Fibroblast of peridontal ligament (primary cell): ENCODE results near the gene GMPR2.

ENCODE experiments used
- DNase-seq: peaks from one replicate; pipeline ENCODE4 v3.0.0-alpha.2; 2010; ENCODE audit errors: extremely low read depth

GMPR2 gene

DNA sequence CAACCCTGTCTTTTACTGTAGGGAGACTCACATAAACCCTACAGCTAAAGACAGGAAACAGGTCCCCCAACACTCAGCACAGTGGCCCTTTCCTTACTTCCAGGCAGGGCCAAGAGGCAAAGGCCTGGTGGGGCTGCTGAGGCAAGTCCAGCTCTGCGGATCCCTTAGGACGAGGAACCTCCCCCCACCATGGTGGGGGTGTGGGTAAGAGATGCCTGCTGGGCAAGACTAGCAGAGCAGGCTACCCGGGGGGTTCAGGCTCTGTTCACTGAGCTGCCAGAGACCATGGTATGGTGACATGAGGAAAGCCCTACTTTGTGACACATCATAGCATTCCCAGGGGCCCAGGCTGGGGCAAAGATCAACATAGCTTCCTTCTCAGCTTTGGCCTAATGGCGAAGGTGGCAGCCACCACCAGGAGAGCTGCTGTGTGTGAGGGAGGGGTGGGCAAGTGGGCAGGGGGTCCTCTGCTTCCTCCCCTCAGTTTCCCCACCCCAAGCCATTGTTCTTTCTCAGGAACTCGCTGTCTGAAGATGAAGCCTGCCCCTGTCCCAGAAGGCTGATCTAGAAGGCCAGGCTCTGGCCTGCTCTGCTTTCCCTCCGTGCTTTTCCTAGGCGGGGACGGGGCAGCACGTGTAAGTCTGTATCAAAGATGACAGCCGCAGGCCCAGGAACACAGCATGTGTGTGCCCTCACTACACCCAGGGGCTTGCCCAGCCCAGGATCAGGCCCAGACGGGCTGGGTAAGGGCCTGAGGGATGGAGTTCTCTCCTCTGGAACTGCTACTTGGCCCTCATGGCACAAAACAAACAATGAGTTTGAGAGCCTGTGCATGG is 19.8 kb downstream of the GMPR2 start:
- DNase-seq: no peak

DNA sequence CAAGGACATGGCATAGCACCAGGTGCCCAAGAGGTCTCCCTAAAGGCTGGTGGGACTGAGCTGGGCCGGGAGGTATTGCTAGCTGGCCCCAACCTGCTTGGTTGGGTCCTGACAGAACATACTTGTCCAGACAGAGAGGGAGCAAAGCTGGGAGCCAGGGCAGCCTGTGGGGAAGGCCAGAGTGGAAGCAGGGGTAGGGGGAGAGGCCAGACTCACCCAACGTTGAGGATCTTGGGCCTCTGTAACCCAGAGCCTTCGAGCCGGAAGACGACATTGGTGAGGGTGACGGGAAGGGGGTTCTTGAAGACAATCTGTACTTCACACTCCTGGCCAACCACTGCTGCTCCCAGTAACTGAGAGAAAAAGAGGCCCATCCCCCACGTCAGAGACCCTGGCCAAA is 21.2 kb downstream of the GMPR2 start:
- no peak for DNase-seq

DNA sequence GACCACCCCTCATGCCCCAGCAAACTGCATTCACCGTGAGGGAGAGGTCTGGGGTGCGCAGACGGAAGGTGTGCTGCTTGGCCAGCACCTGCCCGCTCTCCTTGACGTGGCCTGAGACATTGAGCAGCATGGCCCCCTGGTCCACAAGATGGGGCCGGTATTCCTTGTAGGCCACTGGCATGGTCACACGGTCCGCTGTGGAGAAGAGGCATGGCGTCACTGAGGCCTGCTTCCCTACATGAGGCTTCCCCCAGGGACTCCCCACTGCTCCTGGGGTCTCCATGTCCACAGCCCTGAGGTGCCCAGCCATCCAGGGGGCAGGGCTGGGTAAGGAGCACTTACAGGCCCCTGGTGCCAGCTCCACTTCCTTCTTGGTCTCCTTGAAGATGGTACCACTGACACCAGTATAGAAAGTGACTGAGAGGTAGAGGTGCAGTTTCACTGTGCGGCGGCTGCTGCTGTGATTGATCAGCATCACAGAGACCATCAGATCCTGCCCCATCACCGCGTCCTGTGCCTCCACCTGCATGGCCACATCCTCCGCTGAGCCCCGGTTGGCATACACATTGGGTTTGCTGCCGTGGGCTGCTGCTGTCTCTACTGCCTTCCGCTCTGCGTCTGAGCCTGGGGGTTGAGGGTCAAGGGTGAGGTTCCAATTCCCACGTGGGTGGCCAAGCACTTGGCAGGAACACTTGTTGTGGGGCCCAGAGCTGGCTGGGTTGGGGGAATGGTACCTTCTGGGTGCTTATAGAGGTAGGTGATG is 22.1 kb downstream of the GMPR2 start:
- DNase-seq: no peak

DNA sequence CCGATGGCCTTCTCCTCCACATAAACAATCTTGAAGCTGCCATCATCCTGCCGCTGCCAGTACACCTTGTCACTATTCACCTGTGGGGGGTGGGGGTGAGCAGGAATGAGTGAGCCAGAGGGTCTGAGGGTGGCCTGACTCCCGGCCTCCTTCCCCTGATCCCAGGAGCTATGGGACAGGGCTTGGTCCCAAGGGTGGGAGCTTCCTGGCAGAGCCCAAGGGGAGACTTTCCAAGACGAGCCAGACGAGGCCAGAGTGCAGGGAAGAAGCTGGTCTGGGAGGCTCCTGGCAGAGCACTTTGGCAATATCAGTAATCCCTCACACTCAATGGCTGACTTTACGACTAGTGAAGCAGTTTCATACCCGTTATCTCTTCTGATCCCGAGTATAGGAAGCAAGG is 22.7 kb downstream of the GMPR2 start:
- no peak for DNase-seq

DNA sequence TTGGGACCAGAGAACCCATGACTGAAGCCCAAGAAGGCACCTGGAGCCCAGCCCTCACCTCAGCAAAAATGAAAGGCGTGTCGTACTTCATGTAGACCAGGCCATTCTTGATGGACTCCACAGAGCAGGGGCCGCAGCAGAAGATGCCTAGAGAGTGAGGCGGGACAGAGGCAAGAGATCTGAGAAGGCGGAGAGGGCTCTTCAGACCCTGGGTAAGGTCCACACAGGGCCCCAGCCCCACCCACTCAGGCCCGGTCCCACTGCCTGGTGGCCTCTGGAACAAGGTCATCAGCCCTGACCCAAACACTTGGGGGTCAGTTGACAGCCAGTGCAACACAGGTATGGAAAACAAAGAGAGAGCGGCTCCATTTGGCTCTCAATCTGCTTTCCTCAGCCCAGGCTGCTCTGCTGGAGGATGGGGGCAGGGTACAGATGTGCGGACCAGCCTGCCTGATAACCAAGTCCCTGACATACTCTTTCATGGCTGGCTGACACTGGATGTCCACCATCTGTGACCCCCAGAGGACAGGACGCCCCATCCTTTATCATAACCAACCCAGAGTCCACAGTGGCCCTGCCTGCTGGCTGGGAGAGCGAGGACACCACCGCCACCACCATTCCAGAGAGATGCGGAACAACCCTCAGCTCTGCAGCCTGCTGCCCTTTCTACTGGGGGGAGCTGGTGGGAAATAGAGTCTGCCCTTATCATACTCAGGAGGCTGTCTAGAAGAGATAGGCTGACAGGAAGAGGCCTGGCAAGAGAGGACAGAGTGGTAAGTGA is 23.4 kb downstream of the GMPR2 start:
- DNase-seq: no peak

DNA sequence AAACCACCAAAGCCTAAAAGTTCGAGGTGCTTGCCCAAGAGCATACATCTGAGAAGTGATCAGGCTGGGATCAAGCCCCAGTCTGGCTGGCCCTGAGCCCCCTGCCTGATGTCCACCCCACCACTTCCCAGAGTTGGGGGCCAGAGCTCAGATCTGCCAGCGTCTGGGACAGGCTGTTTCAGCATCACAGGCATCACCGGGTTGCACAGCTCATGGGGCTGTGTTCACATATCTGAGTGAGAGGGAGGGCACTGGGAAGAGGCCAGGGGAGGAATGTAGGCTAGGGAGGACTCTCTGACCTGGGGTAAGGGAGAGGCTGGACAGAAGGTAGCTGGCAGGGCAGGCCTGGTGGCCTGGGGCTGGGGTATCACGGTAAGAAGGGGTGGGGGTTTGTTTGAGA is 24.2 kb downstream of the GMPR2 start:
- no peak for DNase-seq

DNA sequence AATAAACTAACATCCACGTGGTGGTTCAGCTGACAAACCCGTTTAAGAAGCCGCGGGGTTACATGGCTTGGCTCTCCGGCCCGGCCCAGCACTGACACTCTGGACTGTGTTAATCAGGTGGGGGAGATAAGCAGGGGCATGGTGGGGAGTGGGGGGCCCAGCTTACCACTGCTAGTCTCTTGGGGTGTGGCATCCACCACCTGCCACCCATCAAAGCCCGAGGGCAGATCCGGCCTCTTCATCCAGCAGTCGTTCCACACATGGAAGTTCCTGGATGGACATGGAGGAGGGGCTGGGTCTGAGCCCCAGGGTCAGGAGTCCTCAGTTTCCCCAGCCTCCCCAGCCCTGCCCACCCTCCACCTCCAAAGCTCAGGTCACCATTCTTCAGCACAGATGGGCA is 25.4 kb downstream of the GMPR2 start:
- no peak for DNase-seq

DNA sequence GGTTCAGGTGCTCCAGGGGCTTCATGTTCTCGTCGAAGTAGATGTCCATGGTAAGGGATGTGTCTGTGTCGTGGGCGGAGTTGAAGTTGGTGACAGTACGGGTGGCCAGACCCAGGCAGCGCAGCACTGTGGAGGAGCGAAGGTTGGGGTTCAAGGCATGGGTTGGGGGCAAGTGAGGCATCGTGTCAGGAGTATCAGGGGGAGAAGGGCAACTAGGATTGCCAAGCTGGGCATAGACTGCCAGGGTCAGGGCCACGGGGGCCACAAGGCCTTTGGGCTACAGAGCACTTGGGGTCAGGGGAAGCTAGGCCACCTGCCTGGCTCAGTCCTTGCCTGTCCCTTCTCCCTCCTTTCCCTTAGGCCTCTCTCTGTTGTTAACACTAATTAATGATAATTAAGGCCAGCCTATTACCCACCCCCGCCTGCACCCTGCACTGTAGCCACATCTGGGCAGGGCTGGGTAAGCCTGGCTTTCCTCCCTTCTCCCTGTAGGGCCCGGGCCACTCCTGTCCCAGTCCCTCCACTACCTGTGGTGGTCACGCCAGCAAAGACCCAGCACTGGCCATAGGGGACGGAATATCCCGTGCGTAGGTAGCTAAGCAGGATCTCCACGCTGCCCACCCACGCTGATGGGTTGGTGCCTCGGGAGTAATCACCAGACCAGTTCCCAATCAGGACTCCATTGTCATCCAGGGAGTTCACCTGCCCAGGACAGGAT is 26.0 kb downstream of the GMPR2 start:
- DNase-seq: no peak

DNA sequence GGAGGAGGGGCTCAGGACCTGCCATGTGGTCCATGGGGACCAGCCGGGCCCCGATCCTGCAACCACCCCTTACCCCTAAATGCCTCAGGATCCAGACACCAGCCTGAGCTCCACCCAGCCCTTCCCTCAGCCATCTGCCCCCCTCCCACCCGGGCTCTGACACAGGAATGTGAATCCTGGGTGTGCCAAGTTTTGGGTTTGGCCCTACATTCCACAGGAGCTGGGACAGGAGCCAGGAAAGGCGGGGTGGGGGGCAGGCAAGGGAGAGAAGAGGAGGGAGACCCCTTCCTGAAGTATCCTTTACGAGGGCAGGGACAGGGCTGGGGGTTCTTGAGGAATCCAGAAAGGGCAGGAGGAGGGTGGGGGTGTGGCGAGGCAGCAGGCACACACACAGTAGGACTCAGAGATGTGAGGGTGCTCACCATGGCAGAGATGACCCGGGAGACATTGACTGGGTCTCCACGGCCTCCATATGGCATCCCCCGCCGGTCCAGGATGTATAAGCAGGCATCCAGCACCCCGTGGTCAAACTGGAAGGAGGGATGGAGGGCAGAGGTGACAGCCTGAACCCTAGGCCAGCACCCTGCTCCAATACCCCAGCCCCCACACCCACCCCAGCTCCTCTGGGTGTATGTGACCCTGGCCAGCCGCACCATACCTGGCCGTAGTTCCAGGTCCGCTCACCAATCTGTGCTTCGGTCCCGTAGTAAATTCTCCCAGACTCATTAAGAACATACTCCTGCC is 26.7 kb downstream of the GMPR2 start:
- peak; percentile 52 for DNase-seq

DNA sequence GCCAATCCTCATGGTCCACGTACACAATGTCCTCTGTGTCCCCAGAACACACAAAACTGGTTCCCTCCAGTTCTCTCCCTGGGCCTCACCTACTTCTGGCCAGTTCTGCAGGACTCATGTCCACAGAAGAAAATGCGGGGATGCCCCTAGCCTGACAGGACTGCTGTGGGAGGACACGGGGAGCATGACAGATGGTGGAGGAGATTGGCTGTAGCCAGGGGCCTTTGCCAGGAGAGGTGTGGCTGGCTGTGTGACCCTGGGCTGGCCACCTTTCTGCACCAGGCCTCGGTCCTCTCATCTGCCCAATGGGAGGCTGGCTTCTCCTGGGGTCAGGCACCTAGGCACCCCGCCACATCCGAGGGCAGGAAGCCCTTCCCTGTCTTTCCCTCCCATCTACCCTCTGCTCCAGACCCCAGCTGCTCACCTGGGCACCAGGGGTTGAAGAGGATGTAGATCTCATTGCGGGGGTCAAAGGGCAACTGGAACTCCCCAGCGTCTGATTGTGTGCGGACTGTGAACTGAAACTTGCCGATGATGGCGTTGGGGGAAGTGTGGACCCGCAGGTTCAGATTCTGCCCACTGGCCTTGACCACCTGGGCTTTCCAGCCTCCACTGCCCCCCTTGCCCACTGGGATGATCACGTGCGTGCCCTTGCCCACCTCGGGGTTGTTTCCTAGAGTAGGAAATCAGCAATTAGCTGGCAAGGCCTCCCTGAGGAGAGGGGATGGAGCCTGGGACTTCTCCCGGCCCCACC is 27.5 kb downstream of the GMPR2 start:
- no peak for DNase-seq

DNA sequence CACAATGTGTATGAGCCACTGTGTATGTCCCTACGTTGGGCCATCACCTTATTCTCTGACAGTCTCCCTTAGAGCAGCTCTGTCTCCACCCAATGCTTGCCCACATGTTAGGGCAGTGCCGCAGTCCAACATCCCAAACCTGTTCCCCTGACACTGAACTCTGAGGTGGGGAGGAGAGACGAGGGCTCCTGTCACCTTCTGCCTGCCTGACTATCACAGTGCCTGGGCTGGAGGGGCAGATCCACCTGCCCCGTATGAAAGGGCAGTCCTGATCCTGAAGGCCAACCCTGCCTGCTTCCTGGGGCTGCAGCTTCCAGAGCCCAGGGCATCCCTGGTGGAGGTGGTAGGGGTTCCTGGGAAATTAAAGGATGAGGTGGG is 28.0 kb downstream of the GMPR2 start:
- DNase-seq: no peak

DNA sequence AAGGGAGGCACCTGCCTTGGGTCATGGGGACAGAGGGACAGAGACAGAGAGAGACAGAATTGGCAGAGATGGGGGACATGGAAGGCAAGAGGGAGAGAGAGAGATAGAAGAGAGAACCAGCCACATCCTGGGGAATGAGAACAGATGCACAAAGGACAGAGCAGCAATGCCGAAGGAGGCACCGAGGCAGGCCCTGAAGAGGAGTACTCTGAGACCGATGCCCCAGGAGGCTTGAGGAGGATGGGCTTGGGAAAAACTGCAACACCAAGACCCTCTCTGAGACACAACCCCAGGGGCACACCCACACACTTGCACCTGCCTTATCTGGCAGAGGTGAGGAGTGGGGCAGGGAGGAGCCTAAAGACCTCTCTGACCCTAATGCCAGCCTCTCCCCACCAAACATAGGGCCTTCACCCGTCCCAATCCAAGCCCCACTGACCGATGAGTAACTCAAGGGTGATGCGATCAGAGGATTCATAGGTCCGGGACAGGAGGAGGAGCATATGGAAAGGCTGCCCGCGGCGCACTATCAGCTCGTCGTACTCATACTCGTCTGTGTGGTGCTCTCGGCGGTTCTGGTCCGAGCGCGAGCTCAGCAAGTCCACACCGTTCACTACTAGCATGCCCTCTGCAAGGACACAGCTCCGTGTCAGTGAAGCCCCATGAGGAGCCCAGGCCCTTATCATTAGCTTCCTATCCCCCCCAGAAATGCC is 28.7 kb downstream of the GMPR2 start:
- DNase-seq: no peak

DNA sequence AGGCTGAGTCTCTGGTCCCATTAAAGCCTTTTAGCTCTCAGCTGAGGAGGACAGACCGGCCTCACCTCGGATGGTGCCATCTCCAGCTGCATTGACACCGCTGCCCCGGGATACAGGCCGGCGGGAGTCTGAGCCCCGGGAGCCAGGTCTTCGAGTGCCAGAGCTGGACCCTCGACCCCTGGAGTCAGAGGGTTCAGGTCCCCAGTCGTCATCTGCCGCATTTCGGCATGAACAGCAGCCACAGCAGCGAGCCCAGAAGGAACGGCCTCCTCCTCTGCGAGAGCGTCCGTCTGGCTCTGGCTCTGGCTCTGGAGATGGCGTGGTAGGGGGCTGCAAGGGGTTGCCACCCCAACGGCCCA is 29.2 kb downstream of the GMPR2 start:
- no peak for DNase-seq

DNA sequence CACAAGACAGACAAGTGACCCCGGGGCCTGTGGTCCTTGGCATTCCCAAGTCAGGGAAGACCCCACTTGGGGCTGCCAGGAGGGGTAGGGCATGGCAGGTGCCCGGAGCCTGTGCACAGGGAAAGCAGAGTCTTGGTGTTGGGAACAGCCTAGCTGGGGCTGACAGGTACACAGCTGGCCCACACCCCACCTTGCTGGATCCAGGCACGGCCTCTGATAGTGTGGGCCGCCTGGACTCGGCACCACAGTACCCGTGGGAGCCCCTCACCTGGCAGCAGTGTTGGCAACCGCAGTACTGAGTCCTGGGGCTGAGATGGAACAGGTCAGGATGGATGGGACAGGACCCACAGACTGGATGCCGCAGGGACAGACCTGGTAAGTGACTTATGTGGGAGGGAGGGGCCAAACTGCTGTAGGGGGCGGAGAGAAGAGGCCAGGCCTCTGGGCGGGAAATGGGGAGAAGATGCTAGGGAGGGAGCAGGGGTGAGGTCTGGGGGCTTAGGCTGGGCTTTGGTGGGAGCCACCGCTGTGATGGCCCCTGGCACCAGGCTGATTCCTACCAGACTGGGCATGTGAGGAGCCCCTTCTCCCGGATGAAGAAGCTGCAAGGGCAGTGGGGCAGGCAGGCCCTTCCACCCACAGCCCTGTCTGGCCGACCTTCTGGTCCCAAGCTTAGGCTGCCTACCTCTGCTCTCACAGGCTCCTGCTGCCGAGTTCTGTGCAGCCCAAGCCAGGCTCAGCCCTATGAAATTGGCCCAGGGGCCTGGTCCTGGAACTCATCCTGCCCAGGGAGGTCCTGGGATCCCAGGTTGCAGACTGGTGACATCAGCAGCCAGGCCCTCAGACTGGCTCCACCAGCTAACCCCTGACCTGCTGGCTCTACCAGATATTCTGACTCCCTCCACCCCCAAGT is 30.3 kb downstream of the GMPR2 start, which contains the start of gene TGM1:
TSS of gene TGM1 (minus strand) at position 357 of the 913 bp plus-strand sequence. CDS start 825 bp downstream, outside the sequence.
- DNase-seq: no peak

DNA sequence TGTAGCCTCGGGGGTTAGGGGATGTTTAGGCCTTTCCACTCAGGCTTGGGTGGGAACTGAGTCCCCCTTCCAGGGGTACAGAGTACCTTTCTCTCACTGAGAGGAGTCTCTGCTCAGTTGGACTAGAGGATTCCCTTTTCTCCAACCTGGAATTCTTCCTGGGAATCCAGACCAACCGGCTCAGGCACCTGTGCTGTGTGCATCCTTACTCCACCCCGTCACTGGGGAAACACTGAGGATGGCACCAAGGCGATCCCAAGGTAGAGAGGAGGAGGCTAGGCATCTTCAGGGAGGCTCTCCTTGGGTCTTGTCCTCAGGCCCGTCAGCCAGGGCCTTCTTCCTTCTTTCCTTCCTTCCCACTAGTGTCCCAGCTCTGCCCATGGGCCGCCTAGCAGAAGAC is 31.1 kb downstream of the GMPR2 start:
- no peak for DNase-seq

DNA sequence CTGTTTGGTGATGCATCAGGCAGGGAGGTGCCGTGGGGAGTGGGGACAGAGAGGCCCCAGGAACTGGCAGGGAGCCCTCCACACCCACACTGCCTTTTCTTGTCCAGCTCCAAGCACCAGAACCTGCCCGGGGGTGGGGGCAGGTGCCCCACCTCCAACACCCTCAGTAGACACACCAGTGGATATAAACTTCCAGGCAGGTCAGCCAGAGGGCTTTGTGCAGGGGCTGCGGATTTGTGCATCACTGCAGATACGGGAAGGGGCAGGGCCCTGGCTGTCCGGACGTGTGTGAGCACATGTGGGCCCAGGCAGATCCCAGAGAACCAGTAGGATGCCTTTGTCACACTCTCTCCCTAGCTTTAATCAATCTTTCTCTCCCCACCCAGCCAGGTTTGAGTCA is 31.6 kb downstream of the GMPR2 start:
- DNase-seq: no peak

DNA sequence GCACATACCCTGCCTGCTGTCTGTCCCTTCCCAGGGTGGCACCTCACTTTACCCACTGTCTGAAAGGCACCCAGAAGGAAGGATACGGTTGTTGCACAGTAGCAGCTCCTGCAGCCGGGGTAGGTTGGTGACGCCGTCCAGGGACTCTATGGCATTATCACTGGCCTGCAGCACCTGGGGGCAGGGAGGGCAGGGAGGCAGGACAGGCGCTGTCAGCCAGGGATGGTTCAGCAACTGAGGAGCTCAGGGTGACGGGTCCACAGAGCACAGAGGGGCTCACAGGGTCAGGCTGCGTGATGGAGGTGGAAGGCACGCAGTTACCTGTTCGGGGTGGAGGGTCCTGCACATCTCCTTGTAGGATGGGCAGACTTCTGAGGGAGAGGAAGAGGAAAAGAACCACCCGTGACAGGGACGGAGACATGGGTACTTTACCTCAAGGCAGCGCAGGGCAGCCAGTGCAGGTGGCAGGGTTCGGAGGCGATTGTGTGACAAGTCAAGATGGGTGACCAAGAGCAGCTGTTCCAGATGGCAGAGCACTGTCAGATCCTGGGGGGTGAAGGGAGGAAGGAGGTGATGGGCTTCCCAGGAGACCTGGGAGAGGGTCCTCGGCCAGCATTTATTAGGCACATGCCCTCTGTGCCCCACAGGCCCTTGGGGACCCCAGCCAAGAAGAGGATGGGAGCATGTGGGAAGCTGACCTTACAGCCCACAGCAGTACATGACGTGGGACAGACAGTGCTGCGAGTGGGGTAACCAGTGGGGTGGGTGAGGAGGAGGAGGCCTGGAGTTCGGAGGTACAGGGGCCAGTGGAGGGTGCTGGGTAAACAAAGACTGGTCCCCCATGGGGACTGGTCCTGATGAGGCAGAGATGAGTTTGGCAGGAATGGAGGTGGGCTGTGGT is 33.9 kb downstream of the GMPR2 start:
- DNase-seq: no peak

DNA sequence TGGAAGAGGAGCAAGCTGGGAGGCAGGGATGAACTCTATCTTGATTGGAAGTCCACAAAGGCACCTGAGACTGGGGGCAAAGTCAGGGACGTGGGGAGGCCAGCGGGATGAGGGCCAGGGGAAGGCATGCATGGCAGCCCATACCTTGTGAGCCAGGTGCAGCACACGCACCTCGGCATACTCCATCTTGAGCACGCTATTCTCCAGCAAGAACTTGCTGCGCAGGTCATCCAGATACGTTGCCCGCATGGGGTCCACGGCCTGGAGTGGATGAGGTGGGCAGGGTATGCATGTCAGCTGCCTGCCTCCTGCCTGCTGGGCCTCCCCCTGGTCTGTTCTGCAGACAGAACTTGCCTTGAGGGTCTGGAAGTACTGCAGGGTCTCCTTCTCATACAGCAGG is 34.8 kb downstream of the GMPR2 start:
- DNase-seq: no peak
